Fibroblast of peridontal ligament (primary cell): ENCODE data around the gene CBY3.
"Not testable (repeated sequence)": the region's sequence is repeated elsewhere in the genome, so short reads cannot be mapped to it uniquely, and the experiment has no call there.

Source experiments
- DNase-seq: peaks from one replicate; pipeline ENCODE4 v3.0.0-alpha.2; 2010; ENCODE audit errors: extremely low read depth

CBY3 gene

GRCh38 chr5:179678223-179679013 lies 2.4 kb downstream of the CBY3 start:
- DNase-seq = peak; percentile 93

GRCh38 chr5:179668391-179668790 lies 12.4 kb downstream of the CBY3 start:
- peak; percentile 42 for DNase-seq

DNA sequence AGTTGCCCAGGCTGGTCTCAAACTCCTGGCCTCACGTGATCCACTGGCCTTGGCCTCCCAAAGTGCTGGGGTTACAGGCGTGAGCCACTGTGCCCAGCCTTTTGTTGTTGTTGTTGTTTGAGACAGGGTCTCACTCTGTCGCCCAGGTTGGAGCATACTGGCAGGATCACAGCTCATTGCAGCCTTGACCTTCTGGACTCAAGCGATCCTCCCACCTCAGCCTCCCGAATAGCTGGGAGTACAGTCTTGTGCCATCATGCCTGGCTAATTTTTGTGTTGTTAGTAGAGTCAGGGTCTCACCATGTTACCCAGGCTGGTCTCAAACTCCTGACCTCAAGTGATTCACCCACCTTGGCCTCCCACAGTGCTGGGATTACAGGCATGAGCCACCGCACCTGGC lies 19.2 kb downstream of the CBY3 start:
- not testable (repeated sequence) for DNase-seq

DNA sequence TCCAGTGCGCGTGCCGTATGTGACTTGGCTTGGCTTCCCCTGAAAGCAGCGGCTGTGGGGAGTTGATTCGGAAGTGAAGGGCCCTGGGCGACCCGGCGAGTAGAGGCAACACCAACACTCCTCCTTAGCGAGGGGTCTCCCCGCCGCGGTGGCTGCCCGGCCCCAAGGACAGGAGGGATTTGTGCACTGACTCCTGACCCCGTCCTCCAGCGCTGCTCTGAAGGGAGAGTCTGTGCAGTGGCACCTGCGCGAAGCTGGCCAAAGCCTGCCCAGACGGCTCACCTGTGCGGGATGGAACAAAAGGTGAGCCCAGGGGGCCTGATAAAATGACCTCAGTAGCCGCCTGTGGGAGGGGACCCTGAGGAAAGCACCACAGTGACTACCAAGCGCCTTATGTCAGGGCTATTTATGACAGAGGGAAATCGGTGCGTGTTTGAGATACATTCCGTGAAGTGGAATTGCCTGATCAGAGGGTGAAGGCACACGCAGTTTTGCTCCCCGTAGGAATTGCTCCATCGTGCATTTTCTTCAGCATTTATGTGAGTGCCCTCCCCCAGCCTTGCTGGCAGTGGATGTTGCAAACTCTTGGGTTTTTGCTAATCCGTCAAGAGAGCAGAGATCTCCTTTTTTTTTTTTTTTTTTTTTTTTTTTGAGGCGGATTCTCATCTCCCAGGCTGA lies 22.5 kb downstream of the CBY3 start:
- peak; percentile 58 for DNase-seq

DNA sequence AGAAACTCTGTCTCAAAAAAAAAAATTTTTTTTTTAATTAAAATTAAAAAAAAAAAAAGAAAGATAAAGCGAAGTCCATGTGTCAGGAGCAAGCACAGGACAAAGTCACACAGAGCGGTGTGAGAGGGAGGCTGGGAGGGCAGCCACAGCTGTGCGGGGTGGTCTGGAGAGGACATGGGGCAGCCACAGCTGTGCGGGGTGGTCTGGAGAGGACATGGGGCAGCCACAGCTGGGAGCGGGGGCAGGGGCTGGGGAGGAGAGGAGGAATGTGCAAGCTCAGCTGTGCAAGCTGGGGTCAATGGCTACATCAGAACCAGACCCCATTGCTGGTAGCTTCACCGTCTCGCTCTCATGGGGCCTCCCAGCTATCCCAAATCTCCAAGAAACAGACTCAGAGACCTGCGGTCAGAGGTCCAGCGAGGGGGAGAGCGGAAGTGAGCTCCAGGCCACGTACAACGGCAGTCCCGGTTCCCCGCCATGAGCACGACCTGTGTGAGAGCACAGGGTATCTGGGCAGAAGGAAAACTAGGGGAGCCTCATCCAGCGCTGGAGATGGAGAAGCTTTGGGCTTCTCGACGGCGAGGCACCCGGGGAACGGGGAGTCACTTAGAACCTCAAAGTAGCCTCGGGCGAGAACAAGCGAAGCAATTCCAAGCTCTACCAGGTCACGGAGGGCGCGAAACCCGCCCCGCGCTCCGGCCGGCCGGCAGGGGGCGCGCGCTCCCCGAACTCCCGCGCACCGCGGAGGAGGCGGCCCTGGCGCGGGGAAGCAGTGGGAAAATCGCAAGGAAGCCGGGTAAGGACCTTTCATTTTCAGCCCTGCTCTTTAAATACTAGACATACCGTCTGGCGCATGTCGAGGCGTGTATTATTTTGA lies 23.3 kb downstream of the CBY3 start:
- not testable (repeated sequence) for DNase-seq

DNA sequence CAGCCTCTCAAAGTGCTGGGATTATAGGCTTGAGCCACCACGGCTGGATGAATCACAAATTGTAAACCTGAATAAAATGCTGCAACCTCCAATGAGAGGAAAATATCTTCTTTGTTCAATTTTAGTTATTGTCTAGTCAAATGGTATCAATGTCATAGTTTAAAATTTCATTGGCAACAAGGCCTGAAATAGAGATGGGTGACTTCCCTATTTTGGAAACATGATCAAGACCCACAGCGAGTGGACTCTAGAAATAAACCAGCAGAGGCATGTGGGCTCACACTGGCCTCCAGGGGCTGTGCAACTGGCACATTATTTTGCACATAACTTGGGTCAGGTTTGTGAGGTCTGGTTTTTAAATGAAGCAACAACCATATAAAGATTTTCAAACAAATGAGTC lies 27.7 kb downstream of the CBY3 start:
- DNase-seq = not testable (repeated sequence)

- not testable (repeated sequence) for DNase-seq
These were observed 30.6 kb downstream of the CBY3 start for GRCh38 chr5:179650245-179650644.

GRCh38 chr5:179649166-179649703 lies 31.6 kb downstream of the CBY3 start:
- DNase-seq = not testable (repeated sequence)

DNA sequence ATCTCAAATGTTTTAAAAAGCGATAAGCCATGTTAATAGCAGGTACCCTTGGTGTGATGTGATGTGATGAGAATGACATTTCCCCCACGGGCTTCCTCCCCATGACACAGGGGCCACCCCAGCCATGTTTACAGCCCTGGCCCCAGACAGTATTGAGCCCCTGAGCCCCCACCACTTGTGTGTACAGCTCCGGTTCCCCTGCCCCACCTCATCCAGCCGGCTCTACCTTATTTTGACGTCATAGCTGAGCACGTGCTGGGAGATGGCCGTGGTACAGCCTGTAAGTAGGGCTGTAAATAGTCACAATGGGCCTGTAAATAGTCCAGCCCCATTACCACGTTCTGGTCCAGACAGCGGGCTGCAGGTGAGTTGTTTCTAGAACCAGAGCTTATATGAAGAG lies 32.4 kb downstream of the CBY3 start:
- no peak for DNase-seq

GRCh38 chr5:179644766-179645165 lies 36.1 kb downstream of the CBY3 start:
- not testable (repeated sequence) for DNase-seq

DNA sequence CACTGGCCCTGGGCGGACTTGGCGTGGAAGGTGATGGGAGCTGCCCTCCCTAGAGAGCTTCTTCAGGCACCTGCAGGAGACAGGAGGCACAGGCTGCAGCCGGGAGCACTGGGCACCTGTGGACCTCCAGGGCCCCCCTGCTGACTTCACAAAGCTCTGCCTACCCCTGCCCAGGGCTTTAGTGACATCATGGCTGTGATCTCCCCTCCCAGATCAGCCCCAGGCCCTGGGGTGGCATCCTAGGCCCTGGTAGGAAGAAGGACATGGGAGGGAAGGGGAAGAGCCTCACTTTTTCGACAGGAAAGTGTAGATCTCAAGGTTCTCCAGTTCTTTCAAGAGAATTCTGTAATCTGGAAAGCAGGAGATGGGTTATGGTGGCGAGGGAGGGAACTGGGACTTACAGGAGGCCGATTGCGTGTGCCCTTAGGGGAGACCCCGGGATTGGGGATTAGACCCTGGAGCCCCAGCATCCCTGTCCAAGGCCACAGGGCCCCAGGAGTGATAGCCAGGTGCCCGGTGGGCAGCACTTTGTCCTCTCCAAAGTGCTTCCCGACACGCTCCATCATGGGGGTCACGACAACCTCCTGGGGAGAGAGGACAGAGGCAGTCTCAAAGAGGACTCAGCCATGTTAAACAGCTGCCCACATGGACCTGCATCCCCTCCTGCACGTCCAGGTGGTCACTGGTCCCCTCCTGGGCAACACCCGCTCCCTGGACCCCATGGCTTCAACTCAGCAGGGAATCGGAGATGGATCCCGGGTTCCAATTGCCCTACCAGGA lies 37.5 kb downstream of the CBY3 start:
- DNase-seq = not testable (repeated sequence)

GRCh38 chr5:179642626-179643025 lies 38.2 kb downstream of the CBY3 start:
- not testable (repeated sequence) for DNase-seq

DNA sequence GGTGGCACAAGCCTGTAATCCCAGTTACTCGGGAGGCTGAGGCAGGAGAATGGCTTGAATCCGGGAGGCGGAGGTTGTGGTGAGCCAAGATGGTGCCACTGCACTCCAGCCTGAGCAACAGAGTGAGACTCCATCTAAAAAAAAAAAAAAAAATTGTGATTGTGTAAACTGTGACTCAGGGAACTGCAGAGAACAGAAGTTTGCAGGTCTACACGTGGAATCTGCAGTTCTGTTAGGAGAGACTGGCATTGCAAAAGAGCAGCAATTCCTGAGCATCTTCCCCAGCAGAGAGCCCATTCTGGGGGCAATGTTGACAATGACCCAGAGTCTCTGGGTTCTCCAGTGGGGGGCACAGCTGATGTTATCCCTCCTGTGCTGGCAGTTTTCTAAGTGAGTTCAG lies 39.1 kb downstream of the CBY3 start:
- not testable (repeated sequence) for DNase-seq

DNA sequence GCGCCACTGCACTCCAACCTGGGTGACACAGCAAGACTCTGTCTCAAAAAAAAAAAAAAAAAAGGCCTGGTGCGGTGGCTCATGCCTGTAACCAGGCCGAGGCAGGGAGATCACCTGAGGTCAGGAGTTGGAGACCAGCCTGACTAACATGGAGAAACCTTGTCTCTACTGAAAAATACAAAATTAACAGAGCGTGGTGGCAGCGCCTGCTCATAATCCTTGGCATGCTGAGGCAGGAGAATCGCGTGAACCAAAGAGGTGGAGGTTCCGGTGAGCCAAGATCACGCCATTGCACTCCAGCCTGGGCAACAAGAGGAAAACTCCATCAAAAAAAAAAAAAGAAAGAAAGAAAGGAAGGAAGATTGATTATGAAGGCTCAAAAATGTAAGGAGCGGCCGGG lies 41.5 kb downstream of the CBY3 start:
- not testable (repeated sequence) for DNase-seq

- DNase-seq = not testable (repeated sequence)
These were observed 46.3 kb downstream of the CBY3 start for GRCh38 chr5:179634370-179635172.

- DNase-seq = not testable (repeated sequence)
These were observed 47.1 kb downstream of the CBY3 start for GRCh38 chr5:179633501-179634369.
